HepG2 (cell line): ENCODE measurements around the gene NRSN2. TPM values are rescaled to one million over a fixed set of nuclear protein-coding genes. Genes with fewer than 3 reads are reported as not detected.

Source experiments
- AHR ChIP-seq: IDR thresholded peaks from 2 replicates; pipeline ENCODE4 v1.6.1; 2018; ENCODE audit warnings: missing genetic modification reagents, missing compliant biosample characterization
- ELF4 ChIP-seq: sonication (generic); formaldehyde crosslinking; IDR thresholded peaks from 2 replicates; pipeline ENCODE4 v1.5.0; 2020; ENCODE audit warnings: missing genetic modification reagents, mild to moderate bottlenecking, moderate library complexity, borderline replicate concordance
- ETV6 ChIP-seq: sonication (generic); formaldehyde crosslinking; conservative IDR thresholded peaks from 2 replicates; pipeline ENCODE4 v1.4.0; 2020; ENCODE audit warnings: missing genetic modification reagents
- HMG20B ChIP-seq: conservative IDR thresholded peaks from 2 replicates; pipeline ENCODE4 v1.6.1; 2016; ENCODE audit warnings: missing genetic modification reagents, missing compliant biosample characterization
- KAT8 ChIP-seq: IDR thresholded peaks from 2 replicates; pipeline ENCODE4 v1.6.1; 2016; ENCODE audit warnings: missing genetic modification reagents, missing compliant biosample characterization
- NAIF1 ChIP-seq: sonication (generic); formaldehyde crosslinking; IDR thresholded peaks from 2 replicates; pipeline ENCODE4 v1.5.0; 2020; ENCODE audit warnings: mild to moderate bottlenecking, missing genetic modification reagents, borderline replicate concordance
- NPAS2 ChIP-seq: sonication (generic); formaldehyde crosslinking; IDR thresholded peaks from 2 replicates; pipeline ENCODE4 v1.8.0; 2022; ENCODE audit warnings: mild to moderate bottlenecking, missing genetic modification reagents, borderline replicate concordance
- PPARG ChIP-seq: conservative IDR thresholded peaks from 2 replicates; pipeline ENCODE4 v1.6.1; 2016; ENCODE audit warnings: missing biosample characterization, missing genetic modification reagents
- RELA ChIP-seq: sonication (generic); formaldehyde crosslinking; IDR thresholded peaks from 2 replicates; pipeline ENCODE4 v1.4.0; 2020; ENCODE audit warnings: missing genetic modification reagents
- TAF15 ChIP-seq: fragments of 200-400 bp; formaldehyde crosslinking; IDR thresholded peaks from one replicate; pipeline ENCODE4 v1.6.1; 2018; ENCODE audit warnings: mild to moderate bottlenecking, low read depth, low read length; ENCODE audit not compliant: poor library complexity, severe bottlenecking
- TFAP4 ChIP-seq: sonication (generic); IDR thresholded peaks from 2 replicates; pipeline ENCODE4 v1.6.1; 2016; ENCODE audit warnings: low read depth, borderline replicate concordance
- THAP7 ChIP-seq: sonication (generic); formaldehyde crosslinking; IDR thresholded peaks from 2 replicates; pipeline ENCODE4 v1.8.1; 2023; ENCODE audit warnings: mild to moderate bottlenecking, missing genetic modification reagents
- ZNF496 ChIP-seq: sonication (generic); formaldehyde crosslinking; IDR thresholded peaks from 2 replicates; pipeline ENCODE4 v1.8.1; 2023; ENCODE audit warnings: mild to moderate bottlenecking, moderate library complexity, missing genetic modification reagents; ENCODE audit not compliant: insufficient replicate concordance
- ZNF550 ChIP-seq: sonication (generic); formaldehyde crosslinking; IDR thresholded peaks from 2 replicates; pipeline ENCODE4 v1.4.0; 2020; ENCODE audit warnings: mild to moderate bottlenecking, missing genetic modification reagents, borderline replicate concordance
- ZNF614 ChIP-seq: IDR thresholded peaks from 2 replicates; pipeline ENCODE4 v1.6.1; 2018; ENCODE audit warnings: missing biosample characterization, missing genetic modification reagents, inconsistent platforms, borderline replicate concordance
- polyA plus RNA-seq, 8 experiments: library from polyadenylated mRNA; depleted of rRNA in 3 of 8; stranded (reverse) in 7 of 8; unstranded in 1 of 8; fragments of >200 nt; fragmentation: Illumina TruSeq in 4 of 8; extraction: Trizol in 4 of 8; gene quantifications; 2 replicates each; pipeline versions ENCODE4 v1.2.1 to v1.2.3, GENCODE V29; 2011 to 2016; ENCODE audit warnings: low read depth in 4 of 8, missing spikeins in 1 of 8, mixed read lengths in 1 of 8; ENCODE audit not compliant: insufficient read depth in 1 of 8
- total RNA-seq, 5 experiments: library from RNA; depleted of rRNA; stranded (reverse); fragments of >200 nt; fragmentation: Illumina TruSeq; extraction: Trizol; gene quantifications; 2 replicates each; pipeline ENCODE4 v1.2.3, GENCODE V29; 2016; ENCODE audit warnings: low read depth in 1 of 5
- TF ChIP-seq, protein P1 (sequence below): sonication (generic); formaldehyde crosslinking; IDR thresholded peaks from 2 replicates; pipeline ENCODE4 v1.5.1; 2020; ENCODE audit warnings: missing genetic modification reagents, mild to moderate bottlenecking, borderline replicate concordance
- TF ChIP-seq, protein P2 (sequence below): sonication (generic); formaldehyde crosslinking; IDR thresholded peaks from 2 replicates; pipeline ENCODE4 v1.4.0; 2020; ENCODE audit warnings: mild to moderate bottlenecking, missing genetic modification reagents

The NRSN2 gene
- total and polyA plus RNA-seq, 2 of the 13 experiments (the other 11 are each of a cell fraction or from before 2014, with no cell fraction given) = 32.3 to 49.4 TPM

DNA sequence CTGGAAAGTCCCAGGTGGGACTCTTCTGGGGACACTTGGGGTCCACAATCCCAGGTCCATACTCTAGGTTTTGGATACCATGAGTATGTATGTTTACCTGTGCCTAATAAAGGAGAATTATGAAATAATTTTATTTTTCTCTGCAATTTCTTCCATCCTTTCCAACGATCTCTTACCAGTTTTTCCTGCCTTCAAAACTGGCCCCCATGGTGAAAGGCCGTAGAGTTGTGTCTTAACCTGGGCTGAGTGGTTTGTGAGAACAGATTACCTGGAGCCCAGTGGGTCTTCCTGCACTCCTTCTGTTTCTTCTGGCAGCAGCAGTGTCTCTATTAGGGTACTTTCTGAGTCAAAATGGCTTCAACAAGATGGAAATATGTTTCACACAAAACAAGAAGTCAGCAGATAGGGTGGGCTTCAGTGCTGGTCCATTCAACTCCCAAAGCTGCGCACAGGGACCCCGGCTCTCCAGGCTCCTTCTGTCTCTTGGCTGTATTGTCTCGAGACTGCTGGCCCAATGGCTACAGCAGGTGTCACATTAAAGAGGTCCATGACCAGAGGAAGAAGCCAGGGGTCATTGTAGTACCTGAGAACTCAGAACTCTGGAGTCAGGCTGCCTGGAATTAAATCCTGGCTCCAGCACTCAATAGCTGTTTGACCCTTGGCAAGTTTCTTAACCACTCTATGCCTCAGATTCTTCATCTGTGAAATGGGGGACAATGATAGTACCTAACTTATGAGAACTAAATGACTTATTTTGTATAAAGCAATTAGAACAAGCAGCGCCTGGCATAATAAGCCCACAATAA lies 50.7 kb downstream of the NRSN2 start (continued):
- TF ChIP-seq ELF4 (CRISPR knock-in tag) = 0 out of 2 replicates have a peak, but pooled peaks have one; percentile 35
- TF ChIP-seq THAP7 (CRISPR knock-in tag) = no peak
- no peak for TF ChIP-seq HMG20B (CRISPR knock-in tag)
- no peak for TF ChIP-seq KAT8 (CRISPR knock-in tag)
- TF ChIP-seq, protein P1, sequence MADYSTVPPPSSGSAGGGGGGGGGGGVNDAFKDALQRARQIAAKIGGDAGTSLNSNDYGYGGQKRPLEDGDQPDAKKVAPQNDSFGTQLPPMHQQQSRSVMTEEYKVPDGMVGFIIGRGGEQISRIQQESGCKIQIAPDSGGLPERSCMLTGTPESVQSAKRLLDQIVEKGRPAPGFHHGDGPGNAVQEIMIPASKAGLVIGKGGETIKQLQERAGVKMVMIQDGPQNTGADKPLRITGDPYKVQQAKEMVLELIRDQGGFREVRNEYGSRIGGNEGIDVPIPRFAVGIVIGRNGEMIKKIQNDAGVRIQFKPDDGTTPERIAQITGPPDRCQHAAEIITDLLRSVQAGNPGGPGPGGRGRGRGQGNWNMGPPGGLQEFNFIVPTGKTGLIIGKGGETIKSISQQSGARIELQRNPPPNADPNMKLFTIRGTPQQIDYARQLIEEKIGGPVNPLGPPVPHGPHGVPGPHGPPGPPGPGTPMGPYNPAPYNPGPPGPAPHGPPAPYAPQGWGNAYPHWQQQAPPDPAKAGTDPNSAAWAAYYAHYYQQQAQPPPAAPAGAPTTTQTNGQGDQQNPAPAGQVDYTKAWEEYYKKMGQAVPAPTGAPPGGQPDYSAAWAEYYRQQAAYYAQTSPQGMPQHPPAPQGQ = 0 out of 2 replicates have a peak, but pooled peaks have one; percentile 78
- TF ChIP-seq ZNF614 (CRISPR knock-in tag) = 0 out of 2 replicates have a peak, but pooled peaks have one; percentile 17
- no peak for TF ChIP-seq RELA
- 0 out of 2 replicates have a peak, but pooled peaks have one; percentile 43 for TF ChIP-seq NAIF1 (CRISPR knock-in tag)
- TF ChIP-seq AHR (CRISPR knock-in tag) = no peak
- TF ChIP-seq NPAS2 (CRISPR knock-in tag) = no peak; the same call in 1 of the 2 replicates
- no peak for TF ChIP-seq ETV6 (CRISPR knock-in tag)
- TF ChIP-seq ZNF550 (CRISPR knock-in tag) = no peak
- no peak for TF ChIP-seq PPARG (CRISPR knock-in tag)
- no peak for TF ChIP-seq TFAP4
- no peak for TF ChIP-seq ZNF496 (CRISPR knock-in tag)
- TF ChIP-seq, protein P2, sequence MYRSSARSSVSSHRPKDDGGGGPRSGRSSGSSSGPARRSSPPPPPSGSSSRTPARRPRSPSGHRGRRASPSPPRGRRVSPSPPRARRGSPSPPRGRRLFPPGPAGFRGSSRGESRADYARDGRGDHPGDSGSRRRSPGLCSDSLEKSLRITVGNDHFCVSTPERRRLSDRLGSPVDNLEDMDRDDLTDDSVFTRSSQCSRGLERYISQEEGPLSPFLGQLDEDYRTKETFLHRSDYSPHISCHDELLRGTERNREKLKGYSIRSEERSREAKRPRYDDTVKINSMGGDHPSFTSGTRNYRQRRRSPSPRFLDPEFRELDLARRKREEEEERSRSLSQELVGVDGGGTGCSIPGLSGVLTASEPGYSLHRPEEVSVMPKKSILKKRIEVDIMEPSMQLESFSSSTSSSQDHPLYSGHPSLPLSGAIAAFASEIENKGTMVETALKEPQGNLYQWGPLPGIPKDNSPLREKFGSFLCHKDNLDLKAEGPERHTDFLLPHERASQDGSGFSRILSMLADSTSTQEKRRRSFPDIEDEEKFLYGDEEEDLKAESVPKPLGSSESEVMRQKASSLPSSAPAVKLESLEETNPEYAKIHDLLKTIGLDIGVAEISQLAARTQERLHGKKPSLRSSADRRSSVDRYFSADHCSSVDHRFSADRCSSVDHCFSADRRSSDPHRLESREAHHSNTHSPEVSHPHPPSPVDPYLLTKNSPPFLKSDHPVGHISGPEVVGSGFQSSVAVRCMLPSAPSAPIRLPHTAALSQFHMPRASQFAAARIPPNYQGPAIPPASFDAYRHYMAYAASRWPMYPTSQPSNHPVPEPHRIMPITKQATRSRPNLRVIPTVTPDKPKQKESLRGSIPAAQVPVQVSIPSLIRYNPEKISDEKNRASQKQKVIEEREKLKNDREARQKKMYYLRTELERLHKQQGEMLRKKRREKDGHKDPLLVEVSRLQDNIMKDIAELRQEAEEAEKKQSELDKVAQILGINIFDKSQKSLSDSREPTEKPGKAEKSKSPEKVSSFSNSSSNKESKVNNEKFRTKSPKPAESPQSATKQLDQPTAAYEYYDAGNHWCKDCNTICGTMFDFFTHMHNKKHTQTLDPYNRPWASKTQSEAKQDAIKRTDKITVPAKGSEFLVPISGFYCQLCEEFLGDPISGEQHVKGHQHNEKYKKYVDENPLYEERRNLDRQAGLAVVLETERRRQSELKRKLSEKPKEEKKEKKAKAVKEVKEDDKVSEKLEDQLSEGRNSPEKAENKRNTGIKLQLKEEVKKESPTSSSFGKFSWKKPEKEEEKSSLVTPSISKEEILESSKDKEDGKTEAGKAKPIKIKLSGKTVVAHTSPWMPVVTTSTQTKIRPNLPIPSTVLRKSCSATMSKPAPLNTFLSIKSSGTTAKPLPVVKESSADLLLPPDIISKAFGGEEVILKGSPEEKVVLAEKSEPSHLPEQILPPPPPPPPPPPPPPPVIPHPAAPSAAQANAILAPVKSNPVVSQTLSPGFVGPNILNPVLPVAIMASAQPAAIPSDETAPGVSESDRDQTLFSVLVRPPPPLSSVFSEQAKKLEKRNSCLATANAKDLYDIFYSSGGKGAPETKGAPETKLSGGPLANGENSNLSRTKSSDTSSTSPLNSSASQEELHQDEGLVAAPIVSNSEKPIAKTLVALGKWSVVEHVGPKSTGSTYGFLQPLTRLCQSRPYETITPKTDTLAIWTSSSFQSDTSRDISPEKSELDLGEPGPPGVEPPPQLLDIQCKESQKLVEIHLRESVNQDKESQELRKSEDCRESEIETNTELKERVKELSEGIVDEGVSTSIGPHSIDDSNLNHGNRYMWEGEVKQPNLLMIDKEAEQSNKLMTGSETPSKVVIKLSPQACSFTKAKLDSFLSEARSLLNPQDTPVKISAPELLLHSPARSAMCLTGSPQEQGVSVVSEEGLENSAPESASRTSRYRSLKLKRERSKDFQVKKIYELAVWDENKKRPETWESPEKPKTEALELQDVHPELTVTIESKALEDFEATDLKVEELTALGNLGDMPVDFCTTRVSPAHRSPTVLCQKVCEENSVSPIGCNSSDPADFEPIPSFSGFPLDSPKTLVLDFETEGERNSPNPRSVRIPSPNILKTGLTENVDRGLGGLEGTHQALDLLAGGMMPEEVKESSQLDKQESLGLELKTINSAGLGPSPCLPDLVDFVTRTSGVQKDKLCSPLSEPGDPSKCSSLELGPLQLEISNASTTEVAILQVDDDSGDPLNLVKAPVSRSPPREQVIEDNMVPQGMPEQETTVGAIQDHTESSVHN = no peak; the same call in 1 of the 2 replicates
- no peak for TF ChIP-seq TAF15
